ENCODE data around the gene ITGAV.

ITGAV gene

GRCh38 chr2:186721956-186722355 lies 132.1 kb downstream of the ITGAV start:
- DNase-seq, result no peak

GRCh38 chr2:186724736-186725135 lies 134.9 kb downstream of the ITGAV start:
- DNase-seq, result no peak

- DNase-seq, result no peak
Observed at GRCh38 chr2:186725783-186726182, 135.9 kb downstream of the ITGAV start.

GRCh38 chr2:186726938-186727337 lies 137.1 kb downstream of the ITGAV start:
- no peak for DNase-seq

GRCh38 chr2:186728631-186729030 lies 138.8 kb downstream of the ITGAV start:
- no peak for DNase-seq

All from suppressor macrophage treated with lipopolysaccharide for 1 hour (primary cell).